ENCODE results near the gene HSPBP1.

GRCh38 chr19:55272142-55272541 is 7.8 kb downstream of the HSPBP1 start:
- TF ChIP-seq POLR2A (IDR thresholded peaks at IDR 0.05) (no peak), CTCF (IDR thresholded peaks at IDR 0.05) (no peak)
